ENCODE measurements around the gene SLC9A9. TPM values are rescaled to one million over a fixed set of nuclear protein-coding genes. Genes with fewer than 3 reads are reported as not detected.

The SLC9A9 gene
- total and polyA plus RNA-seq, 2 of the 8 experiments (the other 6 are each of a cell fraction or from before 2014, with no cell fraction given): 0.48 to 1.1 TPM

DNA sequence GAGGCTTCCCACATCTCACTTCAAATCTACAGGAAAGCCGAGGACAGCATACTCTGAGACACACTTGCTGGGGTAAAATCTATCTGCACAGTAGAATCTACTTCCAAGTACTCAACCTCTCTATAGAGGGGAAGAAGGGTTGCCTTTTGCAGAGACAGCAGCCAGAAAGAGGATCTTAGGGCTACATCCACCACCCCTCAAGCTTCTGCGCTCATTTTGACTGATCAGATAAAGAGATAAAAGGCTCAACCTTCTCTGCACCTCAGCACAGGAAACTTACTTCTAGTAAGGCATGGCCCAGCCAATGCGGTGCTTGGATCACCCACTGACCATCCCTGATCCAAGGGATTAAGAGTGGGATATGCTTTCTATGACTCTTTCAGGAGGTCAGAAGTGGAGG, 6.9 kb upstream of the SLC9A9 start (continued):
- TF ChIP-seq RNF2 (IDR thresholded peaks at IDR 0.05; ENCODE audit: borderline replicate concordance, low read depth, low read length, missing control alignments, poor library complexity, severe bottlenecking) (no peak), CBX8 (IDR thresholded peaks at IDR 0.05; ENCODE audit: borderline replicate concordance, low read depth, low read length) (no peak), JUND (IDR thresholded peaks at IDR 0.05; ENCODE audit: low read length) (no peak), KDM1A (IDR thresholded peaks at IDR 0.05; ENCODE audit: borderline replicate concordance, low read length) (no peak), BRCA1 (IDR thresholded peaks at IDR 0.05; ENCODE audit: low read depth, low read length) (no peak), CBX5 (IDR thresholded peaks at IDR 0.05; ENCODE audit: low read depth, low read length) (no peak), SIX5 (IDR thresholded peaks at IDR 0.05; ENCODE audit: low read depth, low read length) (no peak), POU5F1 (IDR thresholded peaks at IDR 0.05; ENCODE audit: low read depth, low read length) (no peak)
